Liver (tissue), 9 donors: Measurements from ENCODE around the gene CYLD. TPM values are rescaled to one million over a fixed set of nuclear protein-coding genes. Genes with fewer than 3 reads are reported as not detected.

Source experiments
- DNase-seq: peaks from one replicate; pipeline ENCODE4 v3.0.0-alpha.2; 2017; ENCODE audit warnings: low spot score
- H3K27ac ChIP-seq, 2 donors: one replicate each; pipeline ENCODE4 v1.7.0; 2013; ENCODE audit warnings: inconsistent platforms in 2 of 2, low read length in 2 of 2, control low read depth in 1 of 2, low read depth in 1 of 2, mild to moderate bottlenecking in 1 of 2
- H3K27me3 ChIP-seq, 4 donors: one replicate each; pipeline versions ENCODE4 v1.6.1 to v1.7.0; 2013; ENCODE audit warnings: low read length in 3 of 4, inconsistent platforms in 1 of 4, mild to moderate bottlenecking in 1 of 4, moderate library complexity in 1 of 4; ENCODE audit not compliant: control insufficient read depth in 4 of 4, insufficient read depth in 4 of 4
- H3K36me3 ChIP-seq, 4 donors: one replicate each; pipeline versions ENCODE4 v1.6.1 to v1.7.0; 2013; ENCODE audit warnings: low read length in 3 of 4, mild to moderate bottlenecking in 3 of 4, low read depth in 1 of 4, moderate library complexity in 1 of 4; ENCODE audit not compliant: control insufficient read depth in 4 of 4, insufficient read depth in 3 of 4
- H3K4me1 ChIP-seq, 4 donors: one replicate each; pipeline versions ENCODE4 v1.6.1 to v1.7.0; 2013; ENCODE audit warnings: low read length in 3 of 4, mild to moderate bottlenecking in 3 of 4, moderate library complexity in 1 of 4; ENCODE audit not compliant: control insufficient read depth in 4 of 4, insufficient read depth in 4 of 4
- H3K4me3 ChIP-seq, 3 donors: one replicate each; pipeline versions ENCODE4 v1.6.1 to v1.7.0; 2013; ENCODE audit warnings: low read length in 3 of 3, control low read depth in 1 of 3, low read depth in 1 of 3, mild to moderate bottlenecking in 1 of 3
- H3K9ac ChIP-seq, 2 donors: one replicate each; pipeline ENCODE4 v1.7.0; 2013; ENCODE audit warnings: low read length in 2 of 2, mild to moderate bottlenecking in 2 of 2, moderate library complexity in 2 of 2, control low read depth in 1 of 2, low read depth in 1 of 2
- H3K9me3 ChIP-seq, 4 donors: one replicate each; pipeline versions ENCODE4 v1.6.1 to v1.7.0; 2013; ENCODE audit warnings: low read length in 3 of 4; ENCODE audit not compliant: control insufficient read depth in 4 of 4
- CTCF ChIP-seq: fragments of 150-350 bp; IDR thresholded peaks from 2 replicates; pipeline ENCODE4 v1.5.1; 2017; ENCODE audit warnings: improper control_type of control experiment, low read depth, low read length; ENCODE audit not compliant: missing input control
- EGR1 ChIP-seq, 2 donors: IDR thresholded peaks; 2 replicates each; pipeline ENCODE4 v1.6.1; 2016 to 2018; ENCODE audit warnings: antibody characterized with exemption in 2 of 2, low read depth in 2 of 2
- FOXA1 ChIP-seq: IDR thresholded peaks from 2 replicates; pipeline ENCODE4 v1.6.1; 2016; ENCODE audit warnings: antibody characterized with exemption
- FOXA2 ChIP-seq: IDR thresholded peaks from 2 replicates; pipeline ENCODE4 v1.6.1; 2016; ENCODE audit warnings: antibody characterized with exemption
- GABPA ChIP-seq, 2 donors: IDR thresholded peaks in 1 of 2; conservative IDR thresholded peaks in 1 of 2; 2 replicates each; pipeline ENCODE4 v1.6.1; 2016; ENCODE audit warnings: antibody characterized with exemption in 2 of 2, mild to moderate bottlenecking in 1 of 2, moderate library complexity in 1 of 2
- HNF4A ChIP-seq, 2 donors: conservative IDR thresholded peaks; 2 replicates each; pipeline ENCODE4 v1.6.1; 2016; ENCODE audit warnings: antibody characterized with exemption in 2 of 2, mild to moderate bottlenecking in 2 of 2
- HNF4G ChIP-seq: IDR thresholded peaks from 2 replicates; pipeline ENCODE4 v1.6.1; 2016; ENCODE audit warnings: antibody characterized with exemption
- JUND ChIP-seq, 2 donors: IDR thresholded peaks; 2 replicates each; pipeline ENCODE4 v1.6.1; 2016; ENCODE audit warnings: antibody characterized with exemption in 2 of 2
- MAX ChIP-seq: IDR thresholded peaks from 2 replicates; pipeline ENCODE4 v1.6.1; 2016; ENCODE audit warnings: antibody characterized with exemption
- NR2F2 ChIP-seq: IDR thresholded peaks from 2 replicates; pipeline ENCODE4 v1.6.1; 2016; ENCODE audit warnings: antibody characterized with exemption
- RAD21 ChIP-seq, 2 donors: IDR thresholded peaks; 2 replicates each; pipeline ENCODE4 v1.6.1; 2016; ENCODE audit warnings: antibody characterized with exemption in 2 of 2, mild to moderate bottlenecking in 2 of 2
- RXRA ChIP-seq, 2 donors: IDR thresholded peaks; 2 replicates each; pipeline ENCODE4 v1.6.1; 2017 to 2018; ENCODE audit warnings: antibody characterized with exemption in 2 of 2, mild to moderate bottlenecking in 1 of 2
- SP1 ChIP-seq: IDR thresholded peaks from 2 replicates; pipeline ENCODE4 v1.6.1; 2018; ENCODE audit warnings: antibody characterized with exemption, mild to moderate bottlenecking
- TAF1 ChIP-seq: conservative IDR thresholded peaks from 2 replicates; pipeline ENCODE4 v1.6.1; 2016; ENCODE audit warnings: antibody characterized with exemption, mild to moderate bottlenecking
- YY1 ChIP-seq: IDR thresholded peaks from 2 replicates; pipeline ENCODE4 v1.6.1; 2016; ENCODE audit warnings: antibody characterized with exemption, mild to moderate bottlenecking
- ZBTB33 ChIP-seq: IDR thresholded peaks from 2 replicates; pipeline ENCODE4 v1.6.1; 2016; ENCODE audit warnings: antibody characterized with exemption
- WGBS: extraction: QIAGEN DNeasy Blood & Tissue Kit; methylation state at CpG from one replicate; pipeline ENCODE4 v1.1.7; 2013; 5-methylcytosine and 5-hydroxymethylcytosine counted together
- polyA plus RNA-seq, 2 donors: library from polyadenylated mRNA; stranded (reverse) in 1 of 2; unstranded in 1 of 2; fragments of 200-250 nt in 1 of 2; fragments of >200 nt in 1 of 2; fragmentation: Nextera tagmentation in 1 of 2; extraction: Ambion mirVana in 1 of 2; gene quantifications; one replicate each; pipeline versions ENCODE4 v1.2.1 to v1.2.3, GENCODE V29; 2013 to 2015
- total RNA-seq, 2 donors: library from RNA; depleted of rRNA; stranded (reverse); fragments of >200 nt; gene quantifications; one replicate each; pipeline ENCODE4 v1.2.3, GENCODE V29; 2014
- TF ChIP-seq, protein P1 (sequence below): IDR thresholded peaks from 2 replicates; pipeline ENCODE4 v1.6.1; 2016; ENCODE audit warnings: antibody characterized with exemption
- TF ChIP-seq, protein P2 (sequence below): IDR thresholded peaks from 2 replicates; pipeline ENCODE4 v1.6.1; 2016; ENCODE audit warnings: antibody characterized with exemption, mild to moderate bottlenecking
- donor health status: healthy.
- donor health status: healthy.
- donor health status: healthy.
- donor health status: healthy.
- donor health status: healthy.

CYLD gene
- total and polyA plus RNA-seq, 4 donors: 8.2 to 42.7 (median 13.8) TPM

- peak; percentile 31 for DNase-seq
- H3K9me3 ChIP-seq: no peaks in the 10 kb centered on the region
Observed at GRCh38 chr16:50842589-50842988, 100.7 kb downstream of the CYLD start.

More at GRCh38 chr16:50842589-50842988, 100.7 kb downstream of the CYLD start:
- Histone ChIP-seq H3K27me3 (no peaks in the 10 kb centered on the region), H3K36me3 (no peaks in the 10 kb centered on the region), H3K4me1 (peaks cover 12 to 65% (median 44%) of the 10 kb centered on the region in 4 donors), H3K4me3 (no peak overlapping the region), H3K9ac (no peak overlapping the region), H3K27ac (peak overlapping the region; percentile 74 to 85)
- TF ChIP-seq, protein P1, sequence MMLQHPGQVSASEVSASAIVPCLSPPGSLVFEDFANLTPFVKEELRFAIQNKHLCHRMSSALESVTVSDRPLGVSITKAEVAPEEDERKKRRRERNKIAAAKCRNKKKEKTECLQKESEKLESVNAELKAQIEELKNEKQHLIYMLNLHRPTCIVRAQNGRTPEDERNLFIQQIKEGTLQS: no peak
- peak in 1 of 2 donors; percentile 58 for TF ChIP-seq JUND (IDR thresholded peaks at IDR 0.05)
- peak; percentile 84 to 88 for TF ChIP-seq RXRA (IDR thresholded peaks at IDR 0.05)
- TF ChIP-seq ZBTB33: peak; percentile 47
- no peak for TF ChIP-seq CTCF
- no peak for TF ChIP-seq TAF1
- TF ChIP-seq GABPA (IDR thresholded peaks at IDR 0.05 in 1 of 2, conservative IDR thresholded peaks at IDR 0.05 in 1 of 2): no peak
- TF ChIP-seq RAD21 (IDR thresholded peaks at IDR 0.05): peak; percentile 34 to 58
- TF ChIP-seq HNF4G: peak; percentile 68
- TF ChIP-seq FOXA2: peak; percentile 80
- TF ChIP-seq NR2F2: no peak
- TF ChIP-seq, protein P2, sequence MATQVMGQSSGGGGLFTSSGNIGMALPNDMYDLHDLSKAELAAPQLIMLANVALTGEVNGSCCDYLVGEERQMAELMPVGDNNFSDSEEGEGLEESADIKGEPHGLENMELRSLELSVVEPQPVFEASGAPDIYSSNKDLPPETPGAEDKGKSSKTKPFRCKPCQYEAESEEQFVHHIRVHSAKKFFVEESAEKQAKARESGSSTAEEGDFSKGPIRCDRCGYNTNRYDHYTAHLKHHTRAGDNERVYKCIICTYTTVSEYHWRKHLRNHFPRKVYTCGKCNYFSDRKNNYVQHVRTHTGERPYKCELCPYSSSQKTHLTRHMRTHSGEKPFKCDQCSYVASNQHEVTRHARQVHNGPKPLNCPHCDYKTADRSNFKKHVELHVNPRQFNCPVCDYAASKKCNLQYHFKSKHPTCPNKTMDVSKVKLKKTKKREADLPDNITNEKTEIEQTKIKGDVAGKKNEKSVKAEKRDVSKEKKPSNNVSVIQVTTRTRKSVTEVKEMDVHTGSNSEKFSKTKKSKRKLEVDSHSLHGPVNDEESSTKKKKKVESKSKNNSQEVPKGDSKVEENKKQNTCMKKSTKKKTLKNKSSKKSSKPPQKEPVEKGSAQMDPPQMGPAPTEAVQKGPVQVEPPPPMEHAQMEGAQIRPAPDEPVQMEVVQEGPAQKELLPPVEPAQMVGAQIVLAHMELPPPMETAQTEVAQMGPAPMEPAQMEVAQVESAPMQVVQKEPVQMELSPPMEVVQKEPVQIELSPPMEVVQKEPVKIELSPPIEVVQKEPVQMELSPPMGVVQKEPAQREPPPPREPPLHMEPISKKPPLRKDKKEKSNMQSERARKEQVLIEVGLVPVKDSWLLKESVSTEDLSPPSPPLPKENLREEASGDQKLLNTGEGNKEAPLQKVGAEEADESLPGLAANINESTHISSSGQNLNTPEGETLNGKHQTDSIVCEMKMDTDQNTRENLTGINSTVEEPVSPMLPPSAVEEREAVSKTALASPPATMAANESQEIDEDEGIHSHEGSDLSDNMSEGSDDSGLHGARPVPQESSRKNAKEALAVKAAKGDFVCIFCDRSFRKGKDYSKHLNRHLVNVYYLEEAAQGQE: peak; percentile 51
- peak; percentile 86 to 90 for TF ChIP-seq HNF4A (conservative IDR thresholded peaks at IDR 0.05)
- peak; percentile 84 for TF ChIP-seq YY1
- peak in 1 of 2 donors; percentile 24 for TF ChIP-seq EGR1 (IDR thresholded peaks at IDR 0.05; ENCODE audit: low read depth in 2 of 2)
- peak; percentile 77 for TF ChIP-seq MAX
- peak; percentile 60 for TF ChIP-seq FOXA1
- TF ChIP-seq SP1: peak; percentile 93
- WGBS: 40% methylated on average over 4 of the region's 4 CpGs
